Activated naive CD4-positive, alpha-beta T cell (primary cell): ENCODE results near the gene MX2.
"Not testable (repeated sequence)": the region's sequence is repeated elsewhere in the genome, so short reads cannot be mapped to it uniquely, and the experiment has no call there.

Source experiments
- DNase-seq, 4 experiments: peaks; one replicate each; lab custom pipeline; 2025; lab: John Stamatoyannopoulos, UW

Gene MX2

GRCh38 chr21:41387042-41387819, 25.4 kb downstream of the MX2 start:
- DNase-seq = no peak

- DNase-seq = no peak
Observed at GRCh38 chr21:41387824-41388223, 26.0 kb downstream of the MX2 start.

- no peak for DNase-seq
Observed at GRCh38 chr21:41388259-41388658, 26.4 kb downstream of the MX2 start.

GRCh38 chr21:41390043-41390639, 28.3 kb downstream of the MX2 start:
- no peak for DNase-seq

GRCh38 chr21:41393876-41394465, 32.1 kb downstream of the MX2 start:
- DNase-seq = no peak

- no peak for DNase-seq
Observed at GRCh38 chr21:41396558-41397075, 34.8 kb downstream of the MX2 start.

GRCh38 chr21:41397471-41397891, 35.7 kb downstream of the MX2 start:
- no peak for DNase-seq

- no peak for DNase-seq
Observed at GRCh38 chr21:41398251-41398650, 36.4 kb downstream of the MX2 start.

GRCh38 chr21:41398831-41399230, 37.0 kb downstream of the MX2 start:
- no peak for DNase-seq

- no peak for DNase-seq
Observed at GRCh38 chr21:41399246-41399800, 37.5 kb downstream of the MX2 start.

GRCh38 chr21:41402231-41402630, 40.4 kb downstream of the MX2 start:
- DNase-seq = no peak

- no peak for DNase-seq
Observed at GRCh38 chr21:41402796-41403195, 41.0 kb downstream of the MX2 start.

- no peak for DNase-seq
Observed at GRCh38 chr21:41403331-41403730, 41.5 kb downstream of the MX2 start.

- no peak for DNase-seq
Observed at GRCh38 chr21:41403966-41404365, 42.1 kb downstream of the MX2 start.

- DNase-seq = no peak
Observed at GRCh38 chr21:41405321-41405720, 43.5 kb downstream of the MX2 start.

- no peak for DNase-seq
Observed at GRCh38 chr21:41406340-41406739, 44.5 kb downstream of the MX2 start.

GRCh38 chr21:41407541-41408460, 46.0 kb downstream of the MX2 start:
- no peak for DNase-seq

- DNase-seq = no peak
Observed at GRCh38 chr21:41410361-41410760, 48.5 kb downstream of the MX2 start.

- no peak for DNase-seq
Observed at GRCh38 chr21:41410767-41411448, 49.1 kb downstream of the MX2 start.

- peak in 1 of 4 experiments; percentile 16 for DNase-seq
Observed at GRCh38 chr21:41411449-41412089, 49.7 kb downstream of the MX2 start.

GRCh38 chr21:41417505-41417904, 55.7 kb downstream of the MX2 start:
- DNase-seq = not testable (repeated sequence)
